Activated CD4-positive, CD25-positive, alpha-beta regulatory T cell treated with anti-CD3 and anti-CD28 coated beads, Interleukin-2, amount 50 U/mL, for 16 hours (primary cell): ENCODE measurements around the gene GSG1L.
"Not testable (repeated sequence)": the region's sequence is repeated elsewhere in the genome, so short reads cannot be mapped to it uniquely, and the experiment has no call there.

Experiments
- DNase-seq: peaks from one replicate; pipeline ENCODE4 v3.0.0-alpha.2; 2020; ENCODE audit warnings: low read depth, low spot score

The GSG1L gene

GRCh38 chr16:27950206-27950887, 113.2 kb downstream of the GSG1L start:
- no peak for DNase-seq

DNA sequence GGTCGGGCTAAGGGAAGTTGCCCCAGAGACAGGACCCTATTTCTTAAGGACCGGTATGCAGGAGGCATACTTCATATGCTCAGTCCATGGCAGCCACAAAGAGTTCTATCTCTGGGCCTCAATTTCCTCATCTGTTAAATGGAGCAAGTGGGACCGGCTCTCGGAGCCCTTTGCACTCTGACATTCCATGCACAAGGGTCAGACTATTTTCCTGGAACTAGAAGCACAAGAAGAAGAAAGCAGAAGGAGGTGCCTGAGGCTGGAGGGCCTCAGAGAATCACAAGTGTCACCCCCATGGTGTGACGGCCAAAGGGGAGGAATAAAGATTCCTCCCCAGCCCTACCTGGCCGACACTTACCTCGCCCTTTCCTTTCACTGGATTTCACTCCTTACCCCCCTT, 115.8 kb downstream of the GSG1L start:
- DNase-seq: no peak

- no peak for DNase-seq
These were observed 118.1 kb downstream of the GSG1L start for GRCh38 chr16:27945233-27945973.

DNA sequence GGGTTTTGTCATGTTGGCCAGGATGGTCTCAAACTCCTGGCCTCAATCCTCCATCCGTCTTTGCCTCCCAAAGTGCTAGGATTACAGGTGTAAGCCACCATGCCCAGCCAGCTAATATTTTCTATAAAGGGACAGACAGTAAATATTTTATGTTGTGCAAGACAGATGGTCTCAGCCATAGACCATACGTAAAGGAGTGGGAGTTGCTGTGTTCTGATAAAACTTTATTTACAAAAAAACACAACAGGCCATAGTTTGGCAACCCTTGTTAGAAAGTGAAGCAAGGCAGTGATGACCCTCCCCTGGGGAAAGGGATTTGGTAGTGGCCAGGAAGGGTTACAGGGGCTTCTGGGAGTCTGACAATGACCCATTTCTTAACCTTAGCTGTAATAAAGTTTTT, 119.7 kb downstream of the GSG1L start:
- DNase-seq: no peak

GRCh38 chr16:27942071-27942470, 121.4 kb downstream of the GSG1L start:
- not testable (repeated sequence) for DNase-seq

DNA sequence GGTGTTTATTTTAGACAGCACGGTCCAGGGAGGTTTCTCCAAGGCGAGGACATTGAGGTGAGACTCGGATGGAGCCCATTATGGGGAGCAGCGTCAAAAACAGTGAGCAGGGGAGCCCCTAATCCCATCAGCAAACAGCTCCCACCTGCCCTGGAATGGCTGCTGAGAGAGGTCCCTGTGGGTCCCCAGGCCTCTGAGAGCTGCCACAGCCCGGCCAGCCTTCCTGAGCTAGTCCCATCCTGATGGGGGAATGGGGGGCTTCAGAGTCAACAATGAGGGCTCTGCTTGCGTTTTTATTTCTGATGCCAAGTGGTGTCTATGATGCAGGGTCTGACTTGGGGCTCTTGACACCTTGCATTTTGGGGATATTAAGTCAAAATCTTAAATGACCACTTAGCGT, 128.4 kb downstream of the GSG1L start:
- DNase-seq: no peak

GRCh38 chr16:27932542-27933135, 130.9 kb downstream of the GSG1L start:
- no peak for DNase-seq

DNA sequence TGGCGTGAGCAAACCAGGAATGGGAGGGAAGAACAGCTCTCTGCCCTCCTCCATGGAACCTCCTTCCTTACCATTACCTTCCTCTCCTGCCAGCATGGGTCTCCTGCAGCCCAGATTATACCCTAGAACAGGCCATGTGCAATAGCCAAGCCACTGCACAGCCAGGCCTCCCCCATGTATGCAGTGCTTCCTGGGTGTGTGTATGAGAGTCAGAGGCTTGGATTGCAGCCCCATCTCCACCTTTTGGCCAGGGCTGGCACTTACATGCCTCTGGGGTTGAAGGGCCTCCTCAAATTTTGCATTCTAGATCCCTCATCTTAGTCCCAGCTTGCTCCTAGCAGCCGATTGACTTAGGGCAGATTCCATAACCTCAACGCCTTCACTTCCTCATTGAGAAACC, 133.7 kb downstream of the GSG1L start:
- DNase-seq: no peak

- no peak for DNase-seq
These were observed 135.0 kb downstream of the GSG1L start for GRCh38 chr16:27928542-27928941.

- DNase-seq: no peak
These were observed 136.1 kb downstream of the GSG1L start for GRCh38 chr16:27927266-27927901.

- DNase-seq: no peak
These were observed 137.9 kb downstream of the GSG1L start for GRCh38 chr16:27925612-27926011.

DNA sequence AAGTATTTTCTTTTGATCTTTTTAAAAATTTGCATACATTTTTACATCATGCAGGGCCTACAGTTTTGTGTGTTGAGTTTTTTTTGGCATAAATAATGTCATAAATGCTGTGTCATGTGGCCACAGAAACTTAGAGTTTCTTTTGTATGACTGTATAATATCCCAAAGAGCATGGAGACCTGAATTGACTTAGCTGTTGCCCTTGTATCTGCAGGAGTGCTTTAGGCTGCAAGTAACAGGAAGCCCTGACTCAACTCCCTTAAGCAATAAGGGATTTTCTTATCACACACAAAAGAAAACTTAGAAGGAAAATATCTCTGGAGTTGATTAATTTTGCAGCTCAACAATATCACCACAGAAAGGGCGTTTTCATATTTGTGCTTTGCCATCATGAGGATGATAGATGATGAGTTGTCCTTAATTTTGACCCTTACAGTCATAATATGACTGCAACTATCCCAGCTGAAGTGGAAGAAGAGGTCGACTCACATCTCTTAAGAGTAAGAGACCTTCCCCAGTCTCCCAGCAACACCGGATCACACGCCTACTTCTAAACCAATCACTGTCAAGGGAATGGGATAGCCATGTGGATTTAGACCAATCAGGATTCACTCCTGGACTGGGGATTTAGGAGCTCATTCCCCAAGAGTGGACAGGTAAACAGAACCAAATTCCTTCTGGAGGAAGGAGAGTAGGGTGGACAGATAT, 138.9 kb downstream of the GSG1L start:
- DNase-seq: no peak

GRCh38 chr16:27923751-27924150, 139.8 kb downstream of the GSG1L start:
- DNase-seq: no peak

DNA sequence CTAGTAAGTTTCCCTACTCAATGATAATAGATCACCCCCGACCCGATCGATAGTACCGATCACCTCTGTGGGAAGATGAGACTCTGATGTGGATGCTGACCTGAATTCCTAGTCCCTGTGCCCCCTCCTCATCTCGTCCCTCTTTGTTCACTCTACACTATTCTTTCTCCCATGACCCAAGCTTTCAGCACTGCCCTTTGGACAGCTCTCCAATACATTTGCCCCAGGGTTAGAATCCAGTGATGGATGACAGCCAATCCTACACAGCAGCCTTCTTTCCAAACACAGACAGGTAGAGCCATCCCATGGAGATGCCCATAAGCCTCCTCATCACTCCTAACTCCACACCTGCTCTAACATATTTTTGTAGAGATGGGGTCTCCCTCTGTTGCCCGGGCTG, 141.1 kb downstream of the GSG1L start:
- DNase-seq: no peak

DNA sequence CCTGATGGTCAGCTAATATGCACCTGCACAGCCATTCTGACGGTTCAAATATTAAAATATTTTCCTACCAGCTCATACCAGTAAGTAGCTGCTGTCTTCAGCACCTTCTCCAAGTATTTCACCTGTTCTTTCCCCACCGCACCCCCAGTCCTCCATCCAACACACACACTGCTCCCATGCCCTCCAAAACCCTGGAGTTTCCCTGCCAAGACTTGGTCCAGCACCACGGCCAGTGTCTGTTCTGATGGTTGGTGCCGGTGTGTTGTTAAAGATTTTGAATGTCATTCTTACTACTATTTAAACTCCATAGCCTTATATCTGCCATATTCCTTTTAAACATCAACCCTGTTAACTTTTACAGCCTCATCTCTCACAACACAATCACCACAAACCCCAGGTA, 142.4 kb downstream of the GSG1L start:
- no peak for DNase-seq

- DNase-seq: no peak
These were observed 143.1 kb downstream of the GSG1L start for GRCh38 chr16:27920391-27920891.

DNA sequence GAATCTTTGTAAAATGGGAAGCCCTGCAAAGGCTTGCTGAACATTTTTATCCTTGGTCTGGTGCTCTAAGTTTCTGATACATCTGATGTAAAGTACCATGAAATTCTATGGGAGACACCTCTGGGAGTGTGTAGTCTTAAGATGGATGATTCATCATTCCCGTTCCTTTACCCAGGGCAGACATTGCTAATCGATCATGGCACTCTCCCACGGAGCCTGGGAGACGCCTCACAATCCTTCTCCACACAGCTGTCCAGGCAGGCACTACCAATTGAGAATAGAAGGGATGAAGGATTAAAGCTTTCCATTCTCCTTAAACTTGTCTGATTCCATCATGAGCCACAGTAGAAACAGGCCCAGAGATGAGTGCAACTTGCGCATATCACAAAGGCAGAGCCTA, 144.8 kb downstream of the GSG1L start:
- no peak for DNase-seq

GRCh38 chr16:27917949-27918348, 145.6 kb downstream of the GSG1L start:
- DNase-seq: no peak

DNA sequence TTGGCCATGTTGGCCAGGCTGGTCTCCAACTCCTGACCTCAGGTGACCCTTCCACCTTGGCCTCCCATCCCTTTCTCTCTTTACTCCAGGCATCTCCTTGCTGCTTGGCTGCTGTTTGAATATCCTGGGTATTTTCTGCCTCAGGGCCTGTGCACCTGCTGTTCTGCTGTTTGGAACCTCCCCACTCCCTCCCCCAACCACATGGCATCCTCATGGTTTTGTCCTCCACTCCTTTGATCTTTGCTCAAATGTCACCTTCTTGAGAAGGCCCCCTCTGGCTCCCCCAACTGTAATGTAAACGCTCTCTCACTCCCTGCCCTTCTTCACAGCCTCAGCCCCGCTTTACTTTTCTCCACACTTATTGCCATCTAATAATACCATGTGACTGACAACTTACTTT, 152.0 kb downstream of the GSG1L start:
- no peak for DNase-seq

DNA sequence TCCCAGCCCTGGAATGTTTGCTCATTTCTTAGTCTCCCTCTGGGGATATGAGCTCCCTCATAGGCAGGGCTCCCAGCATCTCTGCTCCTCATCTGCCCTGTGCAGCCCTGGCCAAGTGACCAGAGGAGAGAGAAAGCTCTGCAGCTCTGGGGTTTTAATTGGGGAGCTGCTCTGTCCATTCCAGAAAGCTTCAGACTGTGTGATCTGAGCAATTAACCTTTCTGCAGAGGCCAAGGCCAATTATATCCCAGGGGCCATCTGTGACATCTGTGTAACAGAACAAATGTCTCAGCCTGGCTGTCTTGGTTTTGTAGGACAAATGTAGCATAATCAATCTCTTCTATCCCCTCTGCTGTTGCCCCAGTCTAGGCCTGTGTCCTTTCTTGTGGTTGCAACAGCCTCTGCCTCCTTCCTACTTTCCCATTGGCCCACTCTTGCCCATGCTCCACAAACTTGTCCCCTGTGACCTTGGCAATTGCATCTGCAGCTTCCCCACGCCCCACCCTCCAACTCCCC, 156.0 kb downstream of the GSG1L start:
- no peak for DNase-seq

- DNase-seq: no peak
These were observed 156.6 kb downstream of the GSG1L start for GRCh38 chr16:27906883-27907282.
